ENCODE measurements around the gene ASCL3. TPM values are rescaled to one million over a fixed set of nuclear protein-coding genes. Genes with fewer than 3 reads are reported as not detected.

Gene ASCL3
- total and polyA plus RNA-seq, 8 donors, result 1.8 TPM; not detected in 7

- no peaks in the 10 kb centered on the region for H3K9me3 ChIP-seq
- 1 to 3% (median 1%) methylated on average over 25 to 39 of the region's 39 CpGs for WGBS, 5 donors
- intact Hi-C loops (cut with DNase I; ENCODE audit: low total_unique reads), result loop anchor here (10.0 kb wide), 1 partner anchor 279 kb away; the partner anchor contains the start of genes RPL27A and TRIM66
- no peaks in the 10 kb centered on the region for H3K27me3 ChIP-seq
- TF ChIP-seq POLR2A (IDR thresholded peaks at IDR 0.05) (no peak), EP300 (IDR thresholded peaks at IDR 0.05) (no peak), POLR2AphosphoS5 (IDR thresholded peaks at IDR 0.05) (no peak)
- TF ChIP-seq, protein P1, sequence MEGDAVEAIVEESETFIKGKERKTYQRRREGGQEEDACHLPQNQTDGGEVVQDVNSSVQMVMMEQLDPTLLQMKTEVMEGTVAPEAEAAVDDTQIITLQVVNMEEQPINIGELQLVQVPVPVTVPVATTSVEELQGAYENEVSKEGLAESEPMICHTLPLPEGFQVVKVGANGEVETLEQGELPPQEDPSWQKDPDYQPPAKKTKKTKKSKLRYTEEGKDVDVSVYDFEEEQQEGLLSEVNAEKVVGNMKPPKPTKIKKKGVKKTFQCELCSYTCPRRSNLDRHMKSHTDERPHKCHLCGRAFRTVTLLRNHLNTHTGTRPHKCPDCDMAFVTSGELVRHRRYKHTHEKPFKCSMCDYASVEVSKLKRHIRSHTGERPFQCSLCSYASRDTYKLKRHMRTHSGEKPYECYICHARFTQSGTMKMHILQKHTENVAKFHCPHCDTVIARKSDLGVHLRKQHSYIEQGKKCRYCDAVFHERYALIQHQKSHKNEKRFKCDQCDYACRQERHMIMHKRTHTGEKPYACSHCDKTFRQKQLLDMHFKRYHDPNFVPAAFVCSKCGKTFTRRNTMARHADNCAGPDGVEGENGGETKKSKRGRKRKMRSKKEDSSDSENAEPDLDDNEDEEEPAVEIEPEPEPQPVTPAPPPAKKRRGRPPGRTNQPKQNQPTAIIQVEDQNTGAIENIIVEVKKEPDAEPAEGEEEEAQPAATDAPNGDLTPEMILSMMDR (IDR thresholded peaks at IDR 0.05), result no peak
- H3K4me3 ChIP-seq, result peak overlapping the region; percentile 68 to 89 (median 86)
- peaks cover 0 to 15% (median 6%) of the 10 kb centered on the region in 4 donors for H3K36me3 ChIP-seq
- DNase-seq, result peak; percentile 87 to 95
- peak overlapping the region; percentile 95 to 99 (median 96) for H3K27ac ChIP-seq
- peaks cover 19 to 53% (median 47%) of the 10 kb centered on the region in 4 donors for H3K4me1 ChIP-seq
Measured at GRCh38 chr11:8963569-8964323, 20.9 kb upstream of the ASCL3 start.

- H3K4me3 ChIP-seq, result peak overlapping the region; percentile 68 to 89 (median 86)
- intact Hi-C loops (cut with DNase I; ENCODE audit: low total_unique reads), result loop anchor here (10.0 kb wide), 1 partner anchor 278 kb away; the partner anchor contains the start of genes RPL27A and TRIM66
- no peaks in the 10 kb centered on the region for H3K9me3 ChIP-seq
- H3K27me3 ChIP-seq, result no peaks in the 10 kb centered on the region
- TF ChIP-seq, protein P1 (IDR thresholded peaks at IDR 0.05), result no peak
- TF ChIP-seq POLR2A (IDR thresholded peaks at IDR 0.05), result no peak
- no peak for TF ChIP-seq POLR2AphosphoS5 (IDR thresholded peaks at IDR 0.05)
- no peak for TF ChIP-seq EP300 (IDR thresholded peaks at IDR 0.05)
- H3K36me3 ChIP-seq, result peaks cover 0 to 13% (median 6%) of the 10 kb centered on the region in 4 donors
- H3K4me1 ChIP-seq, result peaks cover 19 to 53% (median 48%) of the 10 kb centered on the region in 4 donors
- no peak for DNase-seq
- 0 to 13% (median 11%) methylated on average over 2 of the region's 2 CpGs for WGBS, 5 donors
- peak overlapping the region in 4 of 5 donors; percentile 95 to 99 (median 96) for H3K27ac ChIP-seq
Measured at GRCh38 chr11:8962841-8963240, 20.0 kb upstream of the ASCL3 start.

DNA sequence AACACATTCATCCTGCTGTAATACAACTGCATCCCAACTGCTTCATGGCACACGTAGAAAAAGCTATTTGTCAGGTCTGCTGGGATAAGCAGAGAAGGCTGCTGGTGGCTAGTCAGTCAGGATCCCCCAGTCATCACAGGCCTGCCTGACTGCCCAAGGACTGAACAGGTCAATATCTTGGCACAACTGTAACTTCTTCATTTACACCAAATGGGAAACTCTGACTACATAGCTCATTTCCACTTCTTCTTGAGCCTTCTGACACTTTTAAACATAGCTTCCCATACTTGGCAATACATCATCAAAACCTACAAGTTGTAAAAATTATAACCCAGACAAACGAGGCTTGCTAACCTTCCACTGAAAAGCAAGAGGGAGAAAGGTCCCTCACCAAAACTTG is 18.6 kb upstream of the ASCL3 start:
- intact Hi-C loops (cut with DNase I; ENCODE audit: low total_unique reads), result loop anchor here (10.0 kb wide), 1 partner anchor 277 kb away; the partner anchor contains the start of genes RPL27A and TRIM66
- H3K27ac ChIP-seq, result peak overlapping the region in 1 of 5 donors; percentile 2

More for the DNA sequence above, 18.6 kb upstream of the ASCL3 start:
- no peaks in the 10 kb centered on the region for H3K27me3 ChIP-seq
- TF ChIP-seq POLR2AphosphoS5 (IDR thresholded peaks at IDR 0.05) (no peak), POLR2A (IDR thresholded peaks at IDR 0.05) (no peak), EP300 (IDR thresholded peaks at IDR 0.05) (no peak)
- TF ChIP-seq, protein P1 (IDR thresholded peaks at IDR 0.05), result no peak
- peaks cover 0 to 11% (median 6%) of the 10 kb centered on the region in 4 donors for H3K36me3 ChIP-seq
- WGBS, 5 donors, result 49 to 62% (median 54%) methylated on average over 2 of the region's 2 CpGs
- DNase-seq, result no peak
- no peaks in the 10 kb centered on the region for H3K9me3 ChIP-seq
- H3K4me3 ChIP-seq, result no peak overlapping the region
- H3K4me1 ChIP-seq, result peaks cover 19 to 57% (median 48%) of the 10 kb centered on the region in 4 donors
